SKM-1 treated with dmso at 0.1 percent for 144 hours (cell line): Measurements from ENCODE around the gene SORCS3.

Experiments
- DNase-seq: peaks from one replicate; lab custom pipeline; 2025; ENCODE audit not compliant: unreplicated experiment; lab: John Stamatoyannopoulos, UW

SORCS3 gene

GRCh38 chr10:104643303-104643663, 2.2 kb downstream of the SORCS3 start:
- DNase-seq: no peak

- DNase-seq: no peak
Observed at GRCh38 chr10:104646146-104646545, 5.1 kb downstream of the SORCS3 start.

DNA sequence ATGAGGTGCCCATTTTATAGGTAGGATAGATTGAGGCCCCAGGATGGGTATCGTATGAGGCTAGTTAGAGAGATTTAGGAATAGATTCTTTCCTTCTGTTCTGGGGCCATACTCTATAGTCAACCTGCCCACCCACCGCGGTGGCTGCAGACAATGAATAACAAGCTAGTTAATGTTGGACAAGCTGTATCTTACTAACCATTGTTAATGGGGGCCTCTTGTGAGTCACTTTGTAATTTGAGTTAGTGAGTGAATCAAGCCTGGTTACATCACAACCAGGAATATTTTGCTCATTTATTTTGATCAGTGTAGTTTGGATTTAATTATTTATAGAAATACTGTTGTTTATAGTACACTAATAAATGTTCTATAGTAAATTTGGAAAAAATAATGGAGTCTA, 7.3 kb downstream of the SORCS3 start:
- DNase-seq: no peak

- no peak for DNase-seq
Observed at GRCh38 chr10:104650072-104650471, 9.0 kb downstream of the SORCS3 start.

DNA sequence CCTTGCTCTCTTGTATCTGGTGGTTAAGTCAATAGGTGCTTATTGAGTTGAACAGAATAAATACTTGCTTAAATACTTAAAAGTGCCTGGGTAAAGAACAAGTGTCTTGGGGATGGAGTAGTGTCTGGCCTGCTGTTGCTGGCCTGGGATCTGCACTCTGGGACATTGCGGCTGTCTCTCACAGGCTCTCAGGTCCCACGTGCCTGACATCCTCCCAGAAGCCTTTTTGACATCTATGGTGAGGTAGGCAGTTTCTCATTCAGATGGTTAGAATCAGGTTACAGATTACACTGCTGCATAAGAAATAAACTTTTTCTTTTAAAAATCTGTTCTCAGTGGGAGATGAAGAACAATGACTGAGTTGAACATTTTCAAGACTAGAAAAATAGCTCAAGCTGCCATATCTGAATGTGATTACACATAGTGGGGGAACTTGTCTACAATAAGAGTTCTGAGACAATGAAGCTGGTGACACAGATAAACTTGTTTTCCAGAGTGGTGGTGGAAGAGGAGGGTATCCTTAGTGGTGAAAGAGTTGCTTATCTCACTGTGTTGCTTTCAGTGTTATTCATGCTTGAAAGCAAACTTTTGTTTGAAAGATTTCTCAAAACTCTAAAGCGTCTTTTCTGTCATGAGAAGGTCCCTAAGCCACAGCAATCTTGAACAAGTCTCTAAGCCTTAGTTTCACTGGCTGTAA, 9.7 kb downstream of the SORCS3 start:
- DNase-seq: no peak

GRCh38 chr10:104657036-104657435, 15.9 kb downstream of the SORCS3 start:
- DNase-seq: no peak

DNA sequence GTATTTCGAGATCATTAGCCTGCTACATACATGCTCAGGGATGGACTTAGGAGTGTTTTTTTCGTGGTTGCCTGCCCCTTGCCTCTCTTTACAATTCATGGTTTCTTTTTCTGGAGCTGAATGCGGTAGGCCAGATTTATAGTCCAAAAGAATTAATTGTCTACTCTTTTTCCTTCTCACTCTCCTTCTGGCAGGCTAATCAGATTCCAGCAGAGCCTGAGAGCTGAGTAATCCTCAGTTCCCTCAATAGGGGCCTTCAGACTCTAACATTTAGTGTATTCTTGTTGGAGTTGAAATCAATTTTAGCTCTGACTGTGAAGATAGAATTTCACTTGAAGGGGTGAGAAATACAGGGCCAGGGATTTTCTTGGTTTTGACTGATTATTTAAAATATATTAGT, 16.4 kb downstream of the SORCS3 start:
- DNase-seq: no peak

- DNase-seq: no peak
Observed at GRCh38 chr10:104658067-104658466, 17.0 kb downstream of the SORCS3 start.

DNA sequence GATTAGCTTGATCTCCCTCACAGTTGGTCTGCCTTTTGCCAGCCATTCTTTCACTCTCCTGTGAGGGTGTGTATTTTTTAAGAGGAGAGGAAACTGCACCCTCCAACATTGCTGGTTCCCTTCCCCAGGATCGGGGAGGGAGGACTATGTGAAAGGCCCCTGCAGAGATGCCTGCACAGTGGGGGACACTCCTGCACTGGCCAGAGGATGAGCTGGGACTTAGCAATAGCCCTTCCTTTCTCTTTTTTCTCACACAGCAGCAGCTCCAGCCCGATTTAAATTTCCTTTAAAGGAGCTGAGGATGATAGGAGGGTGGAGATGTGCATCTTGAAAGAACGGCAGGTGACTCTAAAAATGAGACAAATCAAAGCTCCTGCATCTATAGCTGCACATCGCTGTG, 18.7 kb downstream of the SORCS3 start:
- no peak for DNase-seq

DNA sequence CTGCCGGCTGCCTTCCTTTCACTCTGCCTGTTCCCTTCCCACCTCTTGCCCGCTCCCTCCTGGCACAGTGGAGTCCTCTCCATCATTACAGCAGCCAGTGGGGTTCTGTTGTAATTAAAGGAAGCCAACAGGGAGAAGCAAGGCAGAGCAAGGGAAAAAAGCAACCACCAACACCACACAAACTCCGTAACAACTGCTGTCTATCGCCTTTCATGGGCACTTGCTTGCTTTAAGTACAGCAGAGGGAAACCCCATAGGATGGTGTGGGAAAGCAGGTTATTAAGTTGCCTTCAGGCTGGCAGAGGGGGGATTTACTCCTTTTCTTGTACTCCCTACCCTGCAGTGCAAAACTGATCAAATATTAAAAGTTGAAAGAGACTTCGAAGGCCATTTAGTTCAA, 22.0 kb downstream of the SORCS3 start:
- no peak for DNase-seq

GRCh38 chr10:104663563-104663962, 22.5 kb downstream of the SORCS3 start:
- DNase-seq: no peak

- no peak for DNase-seq
Observed at GRCh38 chr10:104664205-104664604, 23.1 kb downstream of the SORCS3 start.

DNA sequence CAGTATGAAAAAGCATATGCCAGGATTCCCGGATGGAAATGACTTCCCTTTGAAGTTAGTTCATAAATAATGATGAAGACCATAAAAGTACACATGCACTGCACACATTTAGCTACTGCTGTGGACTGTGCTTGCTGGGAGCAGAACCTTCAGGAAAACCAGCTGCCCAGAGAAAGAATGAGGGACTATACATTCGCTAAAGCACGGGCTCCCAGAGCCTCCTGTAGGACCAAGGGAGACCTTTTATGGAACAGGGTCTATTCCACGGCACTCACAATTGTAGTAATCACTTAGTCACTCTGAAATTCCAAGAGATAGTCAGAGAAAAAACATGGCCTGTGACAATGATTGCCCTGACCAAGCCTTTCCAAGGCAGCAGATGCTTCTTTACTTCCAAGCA, 24.1 kb downstream of the SORCS3 start:
- DNase-seq: no peak

DNA sequence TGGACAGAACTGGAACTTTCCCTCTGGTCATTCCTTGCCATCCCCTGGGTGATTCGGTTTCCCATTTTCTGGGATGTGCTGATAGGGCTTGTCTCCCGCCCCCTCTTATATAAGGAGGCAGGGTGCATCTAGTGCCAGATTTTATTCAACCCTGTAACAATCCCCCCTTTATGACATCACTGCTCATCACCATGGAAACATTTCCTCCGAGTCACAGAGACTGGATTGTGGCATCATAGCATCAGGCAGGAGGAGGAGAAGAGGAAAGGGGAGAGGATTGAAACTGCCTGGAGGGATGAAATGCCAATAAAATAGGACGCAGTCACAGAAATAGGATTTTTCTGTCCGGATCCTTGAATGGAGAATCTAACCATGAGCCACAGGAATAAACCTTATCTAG, 25.0 kb downstream of the SORCS3 start:
- DNase-seq: no peak

- DNase-seq: no peak
Observed at GRCh38 chr10:104676874-104677273, 35.8 kb downstream of the SORCS3 start.

DNA sequence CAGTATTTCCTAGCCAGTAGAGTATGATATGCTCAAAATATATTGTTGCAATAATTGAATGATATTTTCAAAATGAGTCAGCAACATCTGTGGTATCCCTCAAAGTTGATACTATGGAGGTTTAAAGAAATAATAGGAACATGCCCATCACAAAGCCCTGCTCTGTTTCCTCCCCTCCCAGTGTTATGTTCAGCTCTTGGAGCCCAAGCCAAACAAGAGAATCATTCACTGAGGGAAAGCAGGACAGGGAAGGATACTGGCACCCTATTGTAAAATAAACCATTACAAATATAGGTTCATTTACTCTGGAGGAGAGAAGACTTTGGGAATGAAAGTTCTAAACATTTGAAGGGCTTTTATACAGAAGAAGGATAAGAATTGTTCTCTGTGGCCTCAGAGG, 37.6 kb downstream of the SORCS3 start:
- DNase-seq: no peak

- no peak for DNase-seq
Observed at GRCh38 chr10:104680467-104681401, 39.6 kb downstream of the SORCS3 start.

DNA sequence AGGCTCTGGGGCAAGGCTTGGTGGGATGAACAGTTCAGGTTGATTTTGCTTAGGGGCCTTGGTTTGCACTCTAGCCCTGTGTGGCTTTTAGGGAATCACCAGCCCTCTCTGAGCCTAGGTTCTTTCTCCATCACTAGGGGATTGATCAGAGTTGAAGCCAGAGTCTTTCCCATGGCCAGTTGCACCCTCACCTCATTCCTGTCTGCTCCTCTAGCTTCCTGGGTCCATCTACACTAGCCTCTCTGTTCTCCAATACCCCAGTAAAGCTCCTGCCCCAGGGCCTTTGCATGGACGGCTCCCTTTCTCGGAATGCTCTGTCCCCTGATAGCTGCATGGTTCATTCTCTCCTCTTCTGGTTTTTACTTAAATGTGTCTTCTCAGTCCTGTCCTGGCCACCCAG, 40.4 kb downstream of the SORCS3 start:
- DNase-seq: no peak

GRCh38 chr10:104683567-104683966, 42.5 kb downstream of the SORCS3 start:
- DNase-seq: no peak

- DNase-seq: no peak
Observed at GRCh38 chr10:104686829-104687228, 45.7 kb downstream of the SORCS3 start.

DNA sequence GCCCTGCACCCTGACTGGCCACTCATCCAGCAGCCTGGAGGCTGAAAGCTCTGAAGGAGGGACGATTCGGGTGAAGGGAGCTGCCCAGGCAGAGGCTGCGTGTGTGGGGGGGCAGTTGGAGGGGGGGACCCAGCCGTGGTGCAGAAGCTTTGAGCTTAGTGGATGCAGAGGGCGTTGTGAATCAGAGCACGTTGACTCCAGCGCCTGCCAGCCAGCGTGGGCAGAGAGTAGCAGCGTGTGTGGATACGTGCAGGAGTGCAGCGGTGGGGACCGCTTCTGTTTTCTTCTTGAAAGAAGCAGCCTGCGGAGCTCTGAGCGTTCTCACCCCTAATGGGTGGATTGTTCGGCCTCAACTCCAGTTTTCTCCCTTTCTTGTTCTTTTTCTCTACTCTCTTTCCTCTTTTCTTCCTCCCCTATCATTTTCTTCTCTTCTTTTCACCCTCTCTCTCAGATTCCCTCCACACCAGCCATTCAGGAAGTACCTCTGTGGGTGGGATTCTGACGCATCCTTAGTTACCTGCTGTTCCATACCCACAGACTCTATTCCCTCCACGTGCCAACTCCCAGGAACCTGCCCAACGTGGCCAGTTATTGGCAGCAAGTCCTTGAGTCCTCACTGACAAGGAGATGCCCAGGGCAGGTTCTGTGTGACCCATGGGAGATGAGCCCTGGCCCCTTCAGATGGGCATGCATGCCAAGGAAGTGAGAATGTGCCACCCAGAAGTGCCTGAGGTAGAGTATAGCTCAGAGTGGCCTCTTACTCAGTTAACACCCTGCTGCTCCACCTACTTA, 47.4 kb downstream of the SORCS3 start:
- no peak for DNase-seq

DNA sequence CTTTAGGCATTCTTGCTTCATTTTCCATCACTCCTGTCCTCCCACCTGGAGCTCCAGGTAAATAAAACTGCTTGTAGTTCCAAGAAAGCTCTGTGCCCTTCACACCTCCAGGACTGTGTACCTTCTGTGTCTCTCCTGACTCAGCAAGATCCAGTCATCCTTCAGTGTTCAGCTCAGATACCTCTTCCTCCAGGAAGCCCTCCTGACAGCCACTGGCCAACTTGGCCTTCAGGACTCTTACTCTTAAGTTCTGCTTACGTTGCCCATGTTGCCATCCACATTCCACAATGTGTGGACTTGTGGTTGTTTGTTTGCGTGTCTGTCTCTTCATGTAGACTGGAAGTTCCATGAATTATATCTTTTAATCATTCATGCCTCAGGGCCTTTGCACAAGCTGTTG, 48.0 kb downstream of the SORCS3 start:
- DNase-seq: no peak
